DND-41 (cell line): ENCODE results near the gene MSH5.
A peak's percentile ranks its signal among the peaks of the same experiment; 100 is the strongest.

Experiments used
- ATAC-seq: fragments of 200-7000 bp; cut with Tn5 transposase; 3 replicates; pipeline ENCODE4 v1.9.1; 2021; ENCODE audit warnings: low read depth; ENCODE audit not compliant: insufficient read depth
- DNase-seq: peaks from one replicate; pipeline ENCODE4 v3.0.0-alpha.2; 2020
- H2AFZ ChIP-seq: 2 replicates; pipeline ENCODE4 v1.6.0; 2012; ENCODE audit warnings: low read depth, low read length
- H3K27ac ChIP-seq: 2 replicates; pipeline ENCODE4 v1.5.1; 2012; ENCODE audit warnings: low read length, inconsistent platforms
- H3K27me3 ChIP-seq: fragments of 200-600 bp; sonication (generic); 2 replicates; pipeline ENCODE4 v1.6.0; 2012; ENCODE audit warnings: low read length, mild to moderate bottlenecking, inconsistent platforms; ENCODE audit not compliant: insufficient read depth, poor library complexity
- H3K36me3 ChIP-seq: 2 replicates; pipeline ENCODE4 v1.5.1; 2012; ENCODE audit warnings: low read length, inconsistent platforms; ENCODE audit not compliant: insufficient read depth
- H3K4me1 ChIP-seq: 2 replicates; pipeline ENCODE4 v1.5.1; 2012; ENCODE audit warnings: mild to moderate bottlenecking, low read length; ENCODE audit not compliant: insufficient read depth
- H3K4me2 ChIP-seq: 2 replicates; pipeline ENCODE4 v1.6.0; 2012; ENCODE audit warnings: mild to moderate bottlenecking, moderate library complexity, low read length, inconsistent platforms; ENCODE audit not compliant: insufficient read depth
- H3K4me3 ChIP-seq, 2 experiments: fragments of 200-600 bp in 1 of 2; shearing (Covaris generic) in 1 of 2; 2 replicates each; pipeline ENCODE4 v1.5.1; 2012 to 2016; ENCODE audit warnings: inconsistent platforms in 2 of 2, low read length in 2 of 2, mild to moderate bottlenecking in 2 of 2, low read depth in 1 of 2, moderate library complexity in 1 of 2
- H3K79me2 ChIP-seq: 2 replicates; pipeline ENCODE4 v1.6.0; 2012; ENCODE audit warnings: low read length, inconsistent platforms; ENCODE audit not compliant: insufficient read depth
- H3K9ac ChIP-seq: 2 replicates; pipeline ENCODE4 v1.6.0; 2012; ENCODE audit warnings: low read depth, mild to moderate bottlenecking, inconsistent platforms, low read length, moderate library complexity
- H3K9me3 ChIP-seq: 2 replicates; pipeline ENCODE4 v1.5.1; 2012; ENCODE audit warnings: low read length, moderate library complexity, mild to moderate bottlenecking, inconsistent platforms; ENCODE audit not compliant: insufficient read depth, severe bottlenecking
- H4K20me1 ChIP-seq: 2 replicates; pipeline ENCODE4 v1.6.0; 2012; ENCODE audit warnings: low read length; ENCODE audit not compliant: insufficient read depth
- EZH2 ChIP-seq: IDR thresholded peaks from 3 replicates; pipeline ENCODE4 v1.6.1; 2012; ENCODE audit warnings: borderline replicate concordance, low read depth, mild to moderate bottlenecking, moderate library complexity, low read length, inconsistent platforms; ENCODE audit not compliant: severe bottlenecking
- TF ChIP-seq, protein P1 (sequence below): IDR thresholded peaks from 2 replicates; pipeline ENCODE4 v1.5.1; 2012; ENCODE audit warnings: borderline replicate concordance, low read length, moderate library complexity, mild to moderate bottlenecking; ENCODE audit not compliant: poor library complexity, severe bottlenecking; ENCODE audit errors: extremely low read depth

The MSH5 gene

DNA sequence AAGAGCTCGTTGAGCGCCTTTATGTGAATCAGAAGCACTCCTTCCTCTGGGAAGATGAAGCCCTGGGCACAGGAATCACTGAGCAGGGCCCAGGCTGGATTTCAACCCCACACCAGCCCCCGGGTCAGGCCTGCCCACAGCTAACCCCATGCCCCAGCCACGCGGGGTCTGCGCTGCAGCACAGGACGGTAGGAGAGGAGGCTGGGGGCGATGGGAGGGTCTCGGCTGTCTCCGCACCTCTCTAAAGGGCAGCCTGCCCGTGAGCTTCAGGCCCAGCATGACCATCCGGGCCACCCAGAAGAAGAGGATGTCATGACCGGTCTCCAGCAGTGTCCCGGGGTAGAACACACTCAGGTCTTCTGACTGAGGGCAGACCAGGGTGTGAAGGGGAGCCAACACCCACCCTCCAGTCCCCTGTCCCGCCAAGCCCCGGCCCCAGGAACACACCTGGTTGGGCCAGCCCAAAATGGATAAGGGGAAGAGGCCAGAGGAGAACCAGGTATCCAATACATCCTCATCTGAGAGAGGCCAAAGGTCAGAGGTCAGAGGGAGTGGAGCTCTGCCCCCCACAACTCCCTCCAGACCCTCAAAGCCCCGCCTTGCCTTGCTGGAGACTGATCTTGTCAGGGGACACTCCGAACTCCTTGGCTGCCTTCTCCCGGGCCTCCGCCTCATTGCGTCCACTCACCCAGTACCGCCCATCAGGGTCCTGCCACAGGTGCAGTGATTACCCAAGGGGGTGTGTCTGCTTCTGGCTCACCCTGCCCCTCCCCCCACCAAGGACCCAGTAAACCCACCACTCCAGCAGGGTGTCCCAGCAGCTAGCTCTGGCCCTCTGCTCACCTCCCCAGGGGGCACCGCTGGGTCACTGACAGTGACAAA is 41.7 kb downstream of the MSH5 start:
- H3K4me1 ChIP-seq: no peaks in the 10 kb centered on the region
- no peak for ATAC-seq
- no peak overlapping the region for H3K4me3 ChIP-seq
- H3K36me3 ChIP-seq: peaks cover 86% of the 10 kb centered on the region
- no peak overlapping the region for H3K9ac ChIP-seq
- H3K27ac ChIP-seq: no peak overlapping the region
- H2AFZ ChIP-seq: no peak overlapping the region
- H3K9me3 ChIP-seq: no peaks in the 10 kb centered on the region
- no peaks in the 10 kb centered on the region for H3K79me2 ChIP-seq
- no peaks in the 10 kb centered on the region for H3K27me3 ChIP-seq
- peaks cover 8% of the 10 kb centered on the region for H4K20me1 ChIP-seq
- DNase-seq: no peak
- no peak overlapping the region for H3K4me2 ChIP-seq
- no peak for TF ChIP-seq EZH2
- TF ChIP-seq, protein P1, sequence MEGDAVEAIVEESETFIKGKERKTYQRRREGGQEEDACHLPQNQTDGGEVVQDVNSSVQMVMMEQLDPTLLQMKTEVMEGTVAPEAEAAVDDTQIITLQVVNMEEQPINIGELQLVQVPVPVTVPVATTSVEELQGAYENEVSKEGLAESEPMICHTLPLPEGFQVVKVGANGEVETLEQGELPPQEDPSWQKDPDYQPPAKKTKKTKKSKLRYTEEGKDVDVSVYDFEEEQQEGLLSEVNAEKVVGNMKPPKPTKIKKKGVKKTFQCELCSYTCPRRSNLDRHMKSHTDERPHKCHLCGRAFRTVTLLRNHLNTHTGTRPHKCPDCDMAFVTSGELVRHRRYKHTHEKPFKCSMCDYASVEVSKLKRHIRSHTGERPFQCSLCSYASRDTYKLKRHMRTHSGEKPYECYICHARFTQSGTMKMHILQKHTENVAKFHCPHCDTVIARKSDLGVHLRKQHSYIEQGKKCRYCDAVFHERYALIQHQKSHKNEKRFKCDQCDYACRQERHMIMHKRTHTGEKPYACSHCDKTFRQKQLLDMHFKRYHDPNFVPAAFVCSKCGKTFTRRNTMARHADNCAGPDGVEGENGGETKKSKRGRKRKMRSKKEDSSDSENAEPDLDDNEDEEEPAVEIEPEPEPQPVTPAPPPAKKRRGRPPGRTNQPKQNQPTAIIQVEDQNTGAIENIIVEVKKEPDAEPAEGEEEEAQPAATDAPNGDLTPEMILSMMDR: no peak

- ATAC-seq (no peak), DNase-seq (no peak)
- Histone ChIP-seq H3K9me3 (no peaks in the 10 kb centered on the region), H3K36me3 (peaks cover 93% of the 10 kb centered on the region), H4K20me1 (peaks cover 8% of the 10 kb centered on the region), H3K4me2 (no peak overlapping the region), H2AFZ (no peak overlapping the region), H3K27ac (no peak overlapping the region), H3K9ac (no peak overlapping the region), H3K4me1 (no peaks in the 10 kb centered on the region), H3K79me2 (no peaks in the 10 kb centered on the region), H3K4me3 (no peak overlapping the region), H3K27me3 (no peaks in the 10 kb centered on the region)
- no peak for TF ChIP-seq EZH2
- TF ChIP-seq, protein P1: no peak
Observed at GRCh38 chr6:31782126-31782855, 42.5 kb downstream of the MSH5 start.

- TF ChIP-seq, protein P1: no peak
- no peak for TF ChIP-seq EZH2
- Histone ChIP-seq H2AFZ (no peak overlapping the region), H3K9ac (no peak overlapping the region), H4K20me1 (peaks cover 8% of the 10 kb centered on the region; the same call in 1 of the 2 replicates), H3K27ac (peak overlapping the region; percentile 44; the same call in 1 of the 2 replicates), H3K4me2 (no peak overlapping the region), H3K9me3 (no peaks in the 10 kb centered on the region), H3K27me3 (no peaks in the 10 kb centered on the region), H3K79me2 (no peaks in the 10 kb centered on the region), H3K36me3 (peaks cover 84% of the 10 kb centered on the region), H3K4me1 (no peaks in the 10 kb centered on the region), H3K4me3 (no peak overlapping the region)
- no peak for ATAC-seq
- no peak for DNase-seq
Observed at GRCh38 chr6:31784098-31784925, 44.5 kb downstream of the MSH5 start.
